Sigmoid colon (tissue), 3 donors: ENCODE measurements around the gene SLC48A1.

Experiments
- POLR2A ChIP-seq, 2 donors: fragments of 450-650 bp; IDR thresholded peaks; one replicate each; pipeline ENCODE4 v1.6.1; 2016; ENCODE audit warnings: antibody characterized with exemption in 2 of 2, mild to moderate bottlenecking in 2 of 2, moderate library complexity in 2 of 2
- TF ChIP-seq, protein P1 (sequence below), 4 experiments: fragments of 450-650 bp in 3 of 4; fragments of 200-600 bp in 1 of 4; IDR thresholded peaks; one replicate each; pipeline ENCODE4 v1.5.1; 2016 to 2019; ENCODE audit warnings: antibody characterized with exemption in 4 of 4, mild to moderate bottlenecking in 3 of 4, moderate library complexity in 2 of 4

- TF ChIP-seq, protein P1, sequence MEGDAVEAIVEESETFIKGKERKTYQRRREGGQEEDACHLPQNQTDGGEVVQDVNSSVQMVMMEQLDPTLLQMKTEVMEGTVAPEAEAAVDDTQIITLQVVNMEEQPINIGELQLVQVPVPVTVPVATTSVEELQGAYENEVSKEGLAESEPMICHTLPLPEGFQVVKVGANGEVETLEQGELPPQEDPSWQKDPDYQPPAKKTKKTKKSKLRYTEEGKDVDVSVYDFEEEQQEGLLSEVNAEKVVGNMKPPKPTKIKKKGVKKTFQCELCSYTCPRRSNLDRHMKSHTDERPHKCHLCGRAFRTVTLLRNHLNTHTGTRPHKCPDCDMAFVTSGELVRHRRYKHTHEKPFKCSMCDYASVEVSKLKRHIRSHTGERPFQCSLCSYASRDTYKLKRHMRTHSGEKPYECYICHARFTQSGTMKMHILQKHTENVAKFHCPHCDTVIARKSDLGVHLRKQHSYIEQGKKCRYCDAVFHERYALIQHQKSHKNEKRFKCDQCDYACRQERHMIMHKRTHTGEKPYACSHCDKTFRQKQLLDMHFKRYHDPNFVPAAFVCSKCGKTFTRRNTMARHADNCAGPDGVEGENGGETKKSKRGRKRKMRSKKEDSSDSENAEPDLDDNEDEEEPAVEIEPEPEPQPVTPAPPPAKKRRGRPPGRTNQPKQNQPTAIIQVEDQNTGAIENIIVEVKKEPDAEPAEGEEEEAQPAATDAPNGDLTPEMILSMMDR (IDR thresholded peaks at IDR 0.05): no peak
- TF ChIP-seq POLR2A (IDR thresholded peaks at IDR 0.05): no peak
Observed at GRCh38 chr12:47785036-47785886, 12.2 kb downstream of the SLC48A1 start.
